Nephron progenitor cell (in vitro differentiated cells): Measurements from ENCODE around the gene GTF2IRD2.
"Not testable (repeated sequence)": the region's sequence is repeated elsewhere in the genome, so short reads cannot be mapped to it uniquely, and the experiment has no call there.

Source experiments
- DNase-seq: peaks from one replicate; pipeline ENCODE4 v3.0.0; 2021
- H3K27ac Mint-ChIP-seq: 2 replicates; pipeline ENCODE4 v1.8.0; 2021; ENCODE audit warnings: mild to moderate bottlenecking, moderate library complexity, mixed read lengths
- H3K27me3 Mint-ChIP-seq: 2 replicates; pipeline ENCODE4 v1.8.0; 2021; ENCODE audit warnings: mild to moderate bottlenecking, low read depth, mixed read lengths; ENCODE audit not compliant: poor library complexity
- H3K36me3 Mint-ChIP-seq: 2 replicates; pipeline ENCODE4 v1.8.0; 2021; ENCODE audit warnings: low read depth, mixed read lengths
- H3K4me1 Mint-ChIP-seq: 2 replicates; pipeline ENCODE4 v1.8.0; 2021; ENCODE audit warnings: mixed read lengths
- H3K4me3 Mint-ChIP-seq: 2 replicates; pipeline ENCODE4 v1.8.0; 2021; ENCODE audit warnings: mild to moderate bottlenecking, moderate library complexity, mixed read lengths
- H3K9me3 Mint-ChIP-seq: 2 replicates; pipeline ENCODE4 v1.8.0; 2021; ENCODE audit warnings: mild to moderate bottlenecking, moderate library complexity, mixed read lengths

The GTF2IRD2 gene

DNA sequence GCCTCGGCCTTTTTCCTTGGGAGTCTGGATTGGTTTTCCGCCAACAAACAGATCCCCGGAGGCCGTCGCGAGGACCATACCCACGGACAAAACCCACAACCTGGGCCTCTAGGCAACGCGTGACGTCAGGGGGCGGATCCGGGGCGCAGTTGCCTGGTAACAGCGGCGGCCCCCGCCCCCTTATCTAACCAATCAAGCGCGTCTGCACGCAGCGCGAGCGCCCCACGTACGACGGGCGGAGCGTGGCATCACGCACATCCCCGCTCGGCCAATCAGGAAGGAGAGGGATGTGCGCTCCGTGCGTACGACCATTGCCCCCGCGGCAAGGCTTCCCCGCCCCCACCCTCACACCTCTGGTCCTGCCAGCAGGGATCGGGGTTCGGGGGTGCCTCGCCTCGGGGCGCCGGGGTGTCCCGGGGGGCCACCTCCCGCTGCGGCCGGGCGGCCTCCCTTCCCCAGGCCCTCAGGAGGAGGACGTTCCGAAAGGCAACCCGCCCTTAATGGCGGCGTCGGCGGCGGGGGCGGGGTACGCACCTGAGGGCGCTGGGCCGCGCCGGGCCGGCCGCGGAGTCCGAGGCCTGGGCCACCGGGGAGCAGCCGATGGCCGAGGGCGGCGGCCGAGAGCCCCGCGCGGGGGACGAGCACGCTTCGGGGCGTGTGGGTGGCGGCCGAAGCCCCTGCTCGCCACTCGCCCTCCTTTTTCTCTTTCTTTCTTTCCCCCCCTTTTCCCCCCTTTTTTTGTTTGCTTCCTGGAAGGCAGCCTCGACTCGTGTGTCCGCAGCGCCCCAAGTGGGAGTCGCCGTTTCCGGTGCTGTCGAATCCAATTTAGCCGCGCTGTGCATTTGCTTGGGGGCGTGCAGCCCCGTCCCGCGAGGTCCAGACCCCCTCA, at the start of gene GTF2IRD2:
Gene GTF2IRD2, minus strand, starts transcription at position 773 of the 889 bp plus-strand sequence. CDS start 15,227 bp downstream, outside the sequence.
- not testable (repeated sequence) for H3K36me3 Mint-ChIP-seq, H3K27me3 Mint-ChIP-seq, H3K27ac Mint-ChIP-seq, H3K4me1 Mint-ChIP-seq, H3K9me3 Mint-ChIP-seq
- peak within 1 kb of the TSS; percentile 65 for H3K4me3 Mint-ChIP-seq
- peak; percentile 47 for DNase-seq

- not testable (repeated sequence) for H3K36me3 Mint-ChIP-seq, H3K4me1 Mint-ChIP-seq, H3K27me3 Mint-ChIP-seq, H3K9me3 Mint-ChIP-seq
- DNase-seq = peak; percentile 86
- peak overlapping the region; percentile 95 for H3K27ac Mint-ChIP-seq
- peak overlapping the region; percentile 79 for H3K4me3 Mint-ChIP-seq
These were observed 39.0 kb upstream of the GTF2IRD2 start for GRCh38 chr7:74890158-74891123.

DNA sequence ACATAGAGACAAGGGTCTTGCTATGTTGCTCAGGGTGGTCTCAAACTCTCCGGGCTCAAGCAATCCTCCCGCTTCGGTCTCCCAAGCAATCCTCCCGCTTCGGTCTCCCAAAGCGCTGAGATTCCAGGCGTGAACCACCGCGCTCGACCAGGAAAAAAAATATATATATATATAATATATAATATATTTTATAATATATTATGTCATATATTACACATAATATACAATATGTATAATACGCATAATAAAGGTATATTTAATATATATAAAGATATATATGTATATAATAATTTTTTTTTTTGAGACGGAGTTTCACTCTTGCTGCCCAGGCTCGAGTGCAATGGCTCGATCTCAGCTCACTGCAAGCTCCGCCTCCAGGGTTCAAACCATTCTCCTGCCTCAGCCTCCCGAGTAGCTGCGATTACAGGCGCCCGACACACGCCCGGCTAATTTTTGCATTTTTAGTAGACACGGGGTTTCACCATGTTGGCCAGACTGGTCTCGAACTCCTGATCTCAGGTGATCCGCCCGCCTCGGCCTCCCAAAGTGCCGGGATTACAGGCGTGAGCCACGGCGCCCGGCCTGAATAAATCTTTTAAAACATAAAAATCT, 38.2 kb upstream of the GTF2IRD2 start:
- H3K9me3 Mint-ChIP-seq, DNase-seq, H3K4me1 Mint-ChIP-seq, H3K27me3 Mint-ChIP-seq, H3K36me3 Mint-ChIP-seq, H3K27ac Mint-ChIP-seq: not testable (repeated sequence)
- peak overlapping the region; percentile 64 for H3K4me3 Mint-ChIP-seq

- not testable (repeated sequence) for H3K9me3 Mint-ChIP-seq, DNase-seq, H3K27ac Mint-ChIP-seq, H3K4me3 Mint-ChIP-seq, H3K27me3 Mint-ChIP-seq, H3K4me1 Mint-ChIP-seq
- H3K36me3 Mint-ChIP-seq = peaks cover 10% of the 10 kb centered on the region
These were observed 33.9 kb upstream of the GTF2IRD2 start for GRCh38 chr7:74885295-74885694.

DNA sequence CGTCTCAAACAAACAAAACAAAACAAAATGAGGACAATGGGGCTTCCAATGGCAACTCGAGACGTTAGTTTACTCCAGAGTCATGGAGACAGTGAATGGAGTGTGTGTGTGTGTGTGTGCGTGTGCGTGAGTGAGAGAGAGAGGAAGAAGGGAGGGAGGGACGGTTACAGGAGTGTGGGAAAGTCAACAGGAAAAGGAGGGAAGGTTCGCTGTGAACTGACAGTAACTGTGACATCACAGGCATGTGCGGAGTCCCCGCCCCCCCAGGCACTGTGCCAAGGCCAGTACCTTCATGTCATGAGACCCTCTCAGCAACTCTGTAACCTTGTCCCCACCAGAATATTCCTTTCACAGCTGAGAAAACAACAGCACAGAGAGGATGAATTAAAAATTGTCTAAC, 30.7 kb upstream of the GTF2IRD2 start:
- H3K9me3 Mint-ChIP-seq, H3K4me1 Mint-ChIP-seq, DNase-seq, H3K4me3 Mint-ChIP-seq, H3K27ac Mint-ChIP-seq, H3K27me3 Mint-ChIP-seq: not testable (repeated sequence)
- peaks cover 10% of the 10 kb centered on the region for H3K36me3 Mint-ChIP-seq

DNA sequence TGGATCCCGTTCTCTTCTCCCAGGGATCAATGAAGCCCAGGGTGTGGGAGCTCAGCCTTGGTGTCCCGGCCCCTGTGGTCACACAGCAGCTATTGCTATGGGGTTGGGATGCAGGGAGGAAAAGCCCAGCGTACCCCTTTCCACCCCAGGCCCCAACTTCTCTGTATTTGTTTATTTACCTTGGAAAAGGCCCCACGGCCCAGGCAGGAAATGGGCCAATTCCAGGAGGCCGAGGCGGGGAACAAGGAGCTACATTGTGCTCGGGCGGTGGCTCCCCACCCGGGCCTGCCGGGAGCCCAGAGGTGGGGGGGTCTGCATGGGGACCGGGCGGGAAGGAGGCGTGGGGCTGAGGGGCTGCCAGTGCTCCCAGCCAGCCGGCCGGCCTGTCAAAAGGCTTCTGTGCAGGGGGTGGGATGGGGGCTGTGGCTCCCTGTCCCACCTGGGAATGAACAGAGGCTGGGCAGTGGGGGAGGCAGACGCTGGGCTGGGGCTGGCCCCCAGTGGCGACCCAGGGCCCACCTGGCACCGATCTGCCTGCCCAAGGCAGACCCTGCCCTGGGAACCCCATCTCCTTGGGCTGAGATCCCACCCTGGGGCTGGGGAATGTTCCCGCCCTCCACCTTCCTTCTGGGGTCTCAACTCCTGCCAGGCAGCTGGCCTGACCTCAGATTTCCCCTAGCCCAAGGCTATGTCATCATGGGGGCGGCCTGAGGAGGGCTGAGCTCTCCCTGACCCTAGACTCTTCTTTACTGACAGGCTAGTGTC, 23.5 kb upstream of the GTF2IRD2 start:
- H3K4me3 Mint-ChIP-seq, H3K27me3 Mint-ChIP-seq, H3K9me3 Mint-ChIP-seq, H3K36me3 Mint-ChIP-seq, H3K4me1 Mint-ChIP-seq: not testable (repeated sequence)
- peak; percentile 17 for DNase-seq
- peak overlapping the region; percentile 72 for H3K27ac Mint-ChIP-seq

DNA sequence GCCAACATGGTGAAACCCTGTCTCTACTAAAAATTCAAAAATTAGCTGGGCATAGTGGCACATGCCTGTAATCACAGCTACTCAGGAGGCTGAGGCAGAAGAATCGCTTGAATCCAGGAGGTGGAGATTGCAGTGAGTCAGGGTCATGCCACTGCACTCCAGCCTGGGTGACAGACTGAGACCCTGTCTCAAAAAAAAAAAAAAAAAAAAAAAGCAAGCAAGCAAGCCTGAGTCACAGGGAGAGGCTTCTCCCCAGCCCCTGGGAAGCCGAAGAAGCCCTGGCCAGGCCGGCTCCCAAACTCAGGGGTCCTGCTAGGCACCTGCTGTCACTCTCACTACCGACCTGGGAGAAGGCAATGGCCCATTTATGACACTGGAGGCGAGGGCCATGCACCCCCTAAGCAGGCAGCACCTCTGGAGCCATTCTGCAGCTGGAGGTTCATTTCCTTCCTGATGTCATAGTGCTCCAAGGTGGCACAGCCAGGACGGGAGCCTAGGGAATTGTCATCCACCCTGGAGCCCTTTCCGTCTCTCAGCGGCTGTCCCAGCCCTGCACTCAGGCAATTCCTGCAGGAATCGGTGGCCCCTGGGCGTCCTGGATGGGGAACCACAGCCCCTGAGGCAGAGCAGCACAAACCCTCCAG, 22.8 kb upstream of the GTF2IRD2 start:
- not testable (repeated sequence) for H3K9me3 Mint-ChIP-seq

GRCh38 chr7:74872542-74872941, 21.1 kb upstream of the GTF2IRD2 start:
- not testable (repeated sequence) for H3K36me3 Mint-ChIP-seq, H3K27me3 Mint-ChIP-seq, DNase-seq, H3K4me1 Mint-ChIP-seq, H3K27ac Mint-ChIP-seq, H3K9me3 Mint-ChIP-seq, H3K4me3 Mint-ChIP-seq

More for the DNA sequence above, 22.8 kb upstream of the GTF2IRD2 start:
- H3K27ac Mint-ChIP-seq = peak overlapping the region; percentile 72
- not testable (repeated sequence) for DNase-seq, H3K4me3 Mint-ChIP-seq, H3K27me3 Mint-ChIP-seq, H3K4me1 Mint-ChIP-seq, H3K36me3 Mint-ChIP-seq

GRCh38 chr7:74865777-74866176, 14.4 kb upstream of the GTF2IRD2 start:
- not testable (repeated sequence) for H3K9me3 Mint-ChIP-seq, H3K27me3 Mint-ChIP-seq, H3K4me1 Mint-ChIP-seq, H3K4me3 Mint-ChIP-seq, DNase-seq, H3K27ac Mint-ChIP-seq, H3K36me3 Mint-ChIP-seq

DNA sequence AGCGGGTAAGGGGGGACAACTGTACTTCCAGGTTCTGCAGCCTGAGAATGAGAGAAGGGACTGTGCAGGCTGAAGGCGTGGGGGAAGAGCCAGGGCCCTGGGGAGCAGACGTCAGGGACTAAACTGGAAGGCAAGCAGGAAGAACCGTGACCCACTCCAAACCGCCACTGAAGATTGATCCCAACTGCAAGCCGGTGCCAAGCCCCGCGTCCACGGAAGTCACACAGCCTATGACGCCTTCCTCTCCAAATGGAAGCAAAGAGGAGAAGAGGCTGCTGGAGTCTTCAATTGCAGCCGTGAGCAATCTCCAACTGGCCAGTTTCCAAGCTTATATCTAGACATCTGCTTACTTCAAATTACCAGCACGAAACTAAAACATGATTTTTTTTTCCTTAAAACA, 1.6 kb downstream of the GTF2IRD2 start:
- not testable (repeated sequence) for DNase-seq, H3K36me3 Mint-ChIP-seq, H3K27me3 Mint-ChIP-seq, H3K9me3 Mint-ChIP-seq, H3K27ac Mint-ChIP-seq, H3K4me1 Mint-ChIP-seq, H3K4me3 Mint-ChIP-seq

DNA sequence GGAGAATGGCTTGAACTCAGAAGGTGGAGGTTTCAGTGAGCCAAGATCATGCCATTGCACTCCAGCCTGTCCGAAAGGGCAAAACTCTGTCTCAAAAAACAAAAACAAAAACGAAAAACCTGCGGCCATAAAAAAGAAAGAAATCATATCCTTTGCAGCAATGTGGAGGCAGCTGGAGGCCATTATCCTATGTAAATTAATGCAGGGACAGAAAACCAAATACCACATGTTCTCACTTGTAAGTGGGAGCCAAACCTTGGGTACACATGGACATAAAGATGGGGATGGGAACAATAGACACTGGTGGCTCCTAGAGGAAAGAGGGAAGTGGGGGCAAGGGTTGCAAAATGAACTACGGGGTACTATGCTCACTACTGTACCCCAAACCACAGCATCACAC, 21.0 kb downstream of the GTF2IRD2 start:
- not testable (repeated sequence) for H3K27me3 Mint-ChIP-seq, H3K4me3 Mint-ChIP-seq, DNase-seq, H3K36me3 Mint-ChIP-seq, H3K4me1 Mint-ChIP-seq, H3K27ac Mint-ChIP-seq, H3K9me3 Mint-ChIP-seq

DNA sequence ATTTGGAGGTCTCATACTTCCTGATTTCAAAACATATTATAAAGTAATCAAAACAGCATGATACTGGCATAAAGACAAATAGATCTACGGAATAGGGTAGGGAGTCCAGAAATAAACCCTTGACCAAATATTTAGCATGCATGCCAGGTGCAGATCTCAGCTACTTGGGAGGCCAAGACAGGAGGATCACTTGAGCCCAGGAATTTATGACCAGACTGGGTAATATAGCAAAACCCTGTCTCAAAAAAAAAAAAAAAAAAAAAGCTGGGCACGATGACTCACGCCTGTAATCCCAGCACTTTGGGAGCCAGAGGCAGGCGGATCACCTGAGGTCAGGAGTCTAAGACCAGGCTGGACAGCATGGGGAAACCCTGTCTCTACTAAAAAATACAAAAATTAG, 21.4 kb downstream of the GTF2IRD2 start:
- not testable (repeated sequence) for H3K9me3 Mint-ChIP-seq, H3K27me3 Mint-ChIP-seq

GRCh38 chr7:74821259-74821658, 30.1 kb downstream of the GTF2IRD2 start:
- not testable (repeated sequence) for H3K4me3 Mint-ChIP-seq, H3K4me1 Mint-ChIP-seq, DNase-seq, H3K36me3 Mint-ChIP-seq, H3K9me3 Mint-ChIP-seq, H3K27ac Mint-ChIP-seq, H3K27me3 Mint-ChIP-seq

More for the DNA sequence above, 21.4 kb downstream of the GTF2IRD2 start:
- H3K4me1 Mint-ChIP-seq, H3K36me3 Mint-ChIP-seq, H3K4me3 Mint-ChIP-seq, H3K27ac Mint-ChIP-seq, DNase-seq: not testable (repeated sequence)
